Epidermal melanocyte (primary cell): Measurements from ENCODE around the gene PCBP2.
"Not testable (repeated sequence)": the region's sequence is repeated elsewhere in the genome, so short reads cannot be mapped to it uniquely, and the experiment has no call there.

Source experiments
- DNase-seq: peaks from one replicate; pipeline ENCODE4 v3.0.0; 2011; ENCODE audit warnings: low spot score; ENCODE audit not compliant: insufficient read length

The PCBP2 gene

DNA sequence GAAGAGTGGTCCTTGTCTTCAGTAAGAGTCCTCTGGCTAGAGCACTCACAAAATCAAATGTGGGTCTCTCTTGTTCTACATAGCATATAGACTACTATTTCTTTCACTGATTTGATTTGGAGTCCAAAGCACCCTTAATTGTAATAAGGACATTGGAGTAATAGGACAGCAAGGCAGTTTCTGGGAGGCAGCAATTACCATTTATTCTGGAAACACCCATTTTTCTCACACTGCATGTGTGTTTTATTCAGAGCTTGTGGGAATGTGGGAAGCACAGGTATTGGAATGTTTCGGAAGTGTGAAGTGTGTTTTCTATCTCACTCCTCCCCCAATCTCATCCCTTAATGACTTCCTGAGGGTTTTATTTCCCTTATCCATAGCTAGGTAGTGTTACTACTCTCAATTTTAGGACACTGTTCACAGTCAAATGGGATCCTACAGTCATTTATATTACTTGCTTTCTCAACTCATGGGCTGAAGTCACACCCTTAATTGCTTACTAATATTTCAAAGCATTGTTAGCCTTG, 20.2 kb downstream of the PCBP2 start:
- no peak for DNase-seq

DNA sequence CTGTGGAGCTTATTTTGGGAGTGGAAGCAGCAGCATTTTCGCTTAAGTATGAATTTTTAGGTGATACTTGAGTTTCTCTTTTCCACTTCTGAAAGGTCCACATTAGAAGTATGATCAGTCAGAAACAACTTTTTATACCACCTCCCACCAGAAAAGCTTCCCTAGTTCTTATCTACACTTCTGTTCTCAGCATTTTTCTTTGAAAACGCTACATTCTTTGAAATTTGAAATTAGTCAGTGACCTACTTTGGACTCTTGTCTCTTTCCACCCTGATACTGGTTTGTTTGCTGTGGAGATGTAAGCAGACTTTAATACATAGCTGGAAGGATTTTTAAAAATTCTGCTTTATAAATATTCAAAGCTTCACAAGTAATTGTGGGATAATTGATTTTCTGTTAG, 22.2 kb downstream of the PCBP2 start:
- DNase-seq: no peak

DNA sequence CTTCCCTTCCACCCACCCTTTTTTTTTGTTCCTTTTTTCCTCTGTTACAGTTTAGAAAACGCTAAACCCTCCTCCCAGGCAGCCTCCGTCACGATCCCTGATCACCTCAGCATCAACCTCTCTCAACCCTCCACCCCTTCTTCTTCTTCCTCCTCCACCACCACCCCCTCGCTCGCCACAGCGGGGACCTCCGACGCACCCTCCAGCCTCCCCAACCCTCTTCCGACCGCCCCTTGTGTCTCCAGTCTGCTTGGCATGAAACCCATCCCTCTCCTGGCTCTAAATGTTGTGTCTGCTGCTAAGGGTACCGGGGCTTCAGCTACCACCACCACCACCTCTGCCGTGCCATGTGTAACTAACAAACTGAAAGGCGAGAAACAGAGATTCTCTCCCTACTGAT, 22.9 kb downstream of the PCBP2 start:
- no peak for DNase-seq

DNA sequence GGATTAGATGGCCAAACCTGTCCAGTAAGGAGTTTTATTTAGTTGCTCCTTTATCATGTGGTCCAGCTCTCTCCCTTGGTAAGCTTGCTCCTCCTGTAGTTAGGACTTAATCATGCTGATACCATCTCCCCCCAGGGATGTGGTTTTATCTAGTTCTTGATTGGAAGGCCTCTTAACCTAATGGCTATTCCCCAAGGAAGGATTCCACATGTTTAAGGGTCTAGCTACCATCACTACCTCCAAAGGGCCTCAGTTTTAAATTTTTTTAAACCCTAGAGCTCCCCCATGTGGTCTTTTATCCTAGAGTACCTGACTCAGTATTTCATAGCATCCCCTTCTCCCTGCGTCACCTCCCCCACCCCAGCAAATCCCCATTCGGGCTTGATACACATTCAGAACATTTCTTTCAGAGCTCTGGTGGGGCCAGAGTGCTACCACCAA, 24.9 kb downstream of the PCBP2 start:
- no peak for DNase-seq

DNA sequence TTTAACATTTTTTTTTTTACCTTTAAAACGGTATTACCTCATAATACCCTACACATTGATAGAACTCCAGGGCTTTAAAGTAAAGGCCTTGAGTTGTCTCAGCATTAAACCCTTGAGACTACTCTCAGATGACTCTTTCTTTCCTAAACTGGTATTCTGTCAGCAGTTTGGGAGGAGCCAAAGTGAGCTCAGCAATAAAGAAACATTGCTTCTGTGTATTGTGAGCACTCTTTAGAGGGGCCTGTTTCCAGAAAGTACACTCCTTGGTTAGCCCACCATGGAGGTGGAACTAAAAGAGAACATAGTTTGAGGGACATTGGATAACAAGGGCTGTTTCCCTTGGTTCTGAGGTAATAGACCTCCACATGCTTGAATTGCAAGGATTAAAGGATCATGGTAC, 27.0 kb downstream of the PCBP2 start:
- DNase-seq: no peak

DNA sequence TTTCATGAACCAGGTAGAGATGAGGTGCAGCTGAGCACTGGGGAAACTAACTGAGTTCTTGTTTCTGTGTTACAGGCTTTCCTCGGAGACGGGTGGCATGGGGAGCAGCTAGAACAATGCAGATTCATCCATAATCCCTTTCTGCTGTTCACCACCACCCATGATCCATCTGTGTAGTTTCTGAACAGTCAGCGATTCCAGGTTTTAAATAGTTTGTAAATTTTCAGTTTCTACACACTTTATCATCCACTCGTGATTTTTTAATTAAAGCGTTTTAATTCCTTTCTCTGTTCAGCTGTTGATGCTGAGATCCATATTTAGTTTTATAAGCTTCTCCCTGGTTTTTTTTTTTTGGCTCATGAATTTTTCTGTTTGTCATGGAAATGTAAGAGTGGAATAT, 27.4 kb downstream of the PCBP2 start:
- DNase-seq: no peak

DNA sequence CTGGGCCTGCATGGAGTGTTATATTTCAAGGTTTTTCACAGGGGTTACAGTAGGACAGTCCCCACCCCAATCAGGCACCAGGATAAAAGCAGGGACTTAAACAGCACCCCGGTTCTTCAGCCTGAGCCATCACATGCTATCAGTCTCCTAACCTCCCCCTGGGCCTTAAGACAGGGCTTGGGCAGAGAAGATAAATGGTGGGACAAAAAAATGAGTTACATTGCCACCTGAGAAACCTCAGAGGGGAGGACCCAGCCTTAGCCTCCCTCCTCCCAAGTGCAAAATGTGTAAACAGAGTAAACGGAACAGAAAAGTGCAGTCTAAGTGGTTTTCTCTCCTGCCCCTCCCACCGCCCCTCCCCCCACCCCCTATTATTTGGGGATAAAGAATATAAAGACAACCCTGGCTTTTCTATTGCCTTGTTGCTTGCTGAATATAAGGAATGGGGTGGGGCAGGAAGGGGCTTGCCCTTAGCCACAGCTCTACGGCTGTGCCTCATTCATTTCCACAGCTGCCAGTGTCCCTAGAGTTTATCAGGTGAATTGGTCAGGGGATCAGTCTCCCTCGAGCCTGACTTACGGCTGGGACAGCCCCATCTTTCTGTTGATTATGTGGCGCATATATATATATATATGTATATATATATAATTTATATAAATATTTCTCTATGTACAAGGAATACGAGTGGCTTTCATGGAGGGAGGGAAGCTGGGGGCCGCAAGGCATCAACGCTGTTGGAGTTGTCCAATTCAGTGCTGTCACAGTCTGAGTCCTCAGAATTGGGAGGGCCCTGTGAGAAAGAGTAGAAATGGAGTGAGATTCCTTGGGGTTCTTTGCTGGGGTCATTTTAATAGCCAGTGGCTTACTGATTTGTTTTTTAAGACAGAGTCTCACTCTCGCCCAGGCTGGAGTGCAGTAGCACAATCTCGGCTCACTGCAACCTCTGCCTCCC, 28.9 kb downstream of the PCBP2 start:
- DNase-seq: no peak

DNA sequence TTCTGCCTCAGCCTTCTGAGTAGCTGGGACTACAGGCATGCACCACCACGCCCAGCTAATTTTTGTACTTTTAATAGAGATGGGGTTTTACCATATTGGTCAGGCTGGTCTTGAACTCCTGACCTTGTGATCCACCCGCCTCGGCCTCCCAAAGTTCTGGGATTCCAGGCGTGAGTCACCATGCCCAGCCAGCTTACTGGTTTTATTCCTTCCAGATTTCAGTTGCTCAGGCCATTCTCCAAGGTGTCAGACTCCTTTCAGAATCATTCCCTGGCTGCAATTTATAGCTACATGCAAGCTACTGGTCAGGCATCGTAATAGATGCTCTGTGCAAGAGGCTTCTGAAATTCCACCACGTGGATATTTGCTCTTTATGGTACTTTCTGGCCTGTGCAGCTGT, 29.6 kb downstream of the PCBP2 start:
- not testable (repeated sequence) for DNase-seq

DNA sequence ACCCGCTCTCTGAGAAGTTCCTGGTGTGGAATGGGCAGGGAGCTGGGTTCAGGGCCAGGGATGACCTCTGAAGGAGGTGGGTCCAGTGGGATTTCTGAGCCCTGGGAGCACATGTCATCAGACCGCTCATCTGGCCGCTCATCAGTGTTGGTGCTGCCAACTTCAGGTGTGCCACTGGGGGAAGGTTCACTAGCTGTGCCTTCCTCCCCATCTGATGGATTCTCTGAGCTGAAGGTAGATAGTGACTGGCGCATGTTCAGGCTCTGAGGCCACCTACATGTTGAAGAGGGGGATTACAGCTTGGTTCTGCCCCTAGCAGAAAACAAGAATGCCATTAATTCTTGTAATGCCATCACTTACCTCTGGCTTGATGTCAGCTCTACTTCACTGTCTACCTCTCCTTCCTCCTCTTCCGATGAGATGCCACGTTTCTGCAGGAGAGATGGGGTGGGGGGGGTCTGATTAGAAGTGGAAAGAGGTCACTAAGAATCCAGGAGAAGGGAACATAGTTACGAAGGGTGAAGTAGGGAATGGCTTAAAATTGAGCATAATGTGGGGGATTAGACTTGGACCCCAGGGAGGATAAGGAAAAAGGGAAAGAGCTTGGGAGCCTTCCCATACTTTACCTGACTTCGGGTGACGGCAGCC, 30.2 kb downstream of the PCBP2 start:
- DNase-seq: no peak

DNA sequence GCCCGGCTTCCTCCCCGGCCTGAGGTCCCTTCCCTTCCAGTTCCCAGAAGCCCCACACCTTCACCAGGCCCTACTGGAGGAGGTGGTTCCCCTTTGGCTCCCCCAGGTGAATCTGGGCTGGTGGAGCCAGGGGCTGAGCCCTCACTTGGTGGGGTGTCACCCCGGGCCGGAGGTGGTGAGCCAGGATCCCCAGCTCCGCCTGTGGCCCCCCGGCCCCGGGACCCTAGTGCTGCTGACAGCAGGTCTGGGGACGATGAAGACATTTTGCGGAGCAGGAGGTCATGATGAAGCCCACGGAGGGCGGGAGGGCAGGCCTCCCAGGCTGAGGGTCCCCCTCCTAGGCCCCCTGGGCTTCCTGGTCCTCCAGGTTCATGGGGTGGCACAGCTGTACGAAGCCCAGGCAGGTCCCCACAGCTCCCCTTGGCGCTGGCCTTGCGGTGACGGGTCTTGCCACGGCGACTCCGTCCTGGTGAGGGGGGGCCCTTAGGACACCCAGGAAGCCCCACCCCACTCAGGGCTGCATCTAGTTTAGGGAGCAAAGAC, 30.8 kb downstream of the PCBP2 start:
- no peak for DNase-seq

DNA sequence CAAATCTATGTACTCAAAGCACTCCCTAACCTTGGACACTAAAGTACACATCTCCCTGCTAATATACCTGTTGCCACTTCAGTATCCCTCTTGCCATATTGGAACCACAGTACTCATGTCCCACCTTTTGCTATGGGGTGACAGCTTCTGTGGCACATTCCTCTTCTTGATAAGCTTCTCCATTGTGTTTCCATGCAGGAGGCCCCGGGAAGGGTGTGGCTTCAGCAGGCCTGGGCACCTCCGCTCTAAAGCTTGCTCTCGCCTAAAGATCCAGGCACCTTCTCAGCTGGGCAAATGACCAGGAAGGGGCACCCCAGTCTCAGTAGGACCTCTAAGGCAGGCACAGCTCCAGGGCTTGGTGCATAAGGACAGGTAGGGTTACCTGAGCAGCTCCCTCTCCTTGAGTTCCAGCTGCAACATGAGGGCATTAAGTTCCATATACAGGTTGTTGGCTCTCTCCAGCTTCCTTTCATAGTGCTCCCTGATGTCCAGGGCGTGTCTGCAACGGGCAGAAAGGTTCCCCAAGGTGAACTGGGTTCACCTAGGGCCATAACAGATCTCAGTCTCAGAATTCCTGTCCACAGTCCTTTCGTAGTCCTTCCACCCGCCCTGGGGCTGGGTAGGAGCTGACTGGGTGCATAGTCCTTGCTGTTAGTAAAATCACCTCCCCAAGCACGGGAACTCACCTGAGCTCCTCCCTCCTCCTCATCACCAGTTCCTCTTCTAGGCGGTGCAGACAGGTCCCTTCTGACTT, 31.5 kb downstream of the PCBP2 start:
- DNase-seq: no peak

DNA sequence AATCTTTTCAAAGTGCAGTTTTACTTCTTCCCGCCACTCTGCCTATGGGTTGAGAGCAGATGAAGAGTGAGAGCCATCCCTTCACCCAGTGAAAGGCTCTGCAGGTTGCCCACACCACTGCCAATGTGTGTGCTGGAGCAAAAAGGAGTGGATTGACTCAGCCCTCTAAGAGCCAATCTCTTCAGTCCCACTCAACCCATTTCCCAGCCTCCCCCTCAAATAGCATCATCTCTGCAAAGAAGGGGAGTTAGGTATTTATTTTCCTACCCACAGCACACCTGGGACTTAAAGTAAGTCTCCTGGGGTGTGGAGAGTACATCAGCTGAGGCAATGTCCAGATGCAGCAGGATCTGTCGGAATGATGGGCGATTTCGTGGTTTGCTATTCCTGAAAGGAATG, 32.1 kb downstream of the PCBP2 start:
- DNase-seq: no peak

DNA sequence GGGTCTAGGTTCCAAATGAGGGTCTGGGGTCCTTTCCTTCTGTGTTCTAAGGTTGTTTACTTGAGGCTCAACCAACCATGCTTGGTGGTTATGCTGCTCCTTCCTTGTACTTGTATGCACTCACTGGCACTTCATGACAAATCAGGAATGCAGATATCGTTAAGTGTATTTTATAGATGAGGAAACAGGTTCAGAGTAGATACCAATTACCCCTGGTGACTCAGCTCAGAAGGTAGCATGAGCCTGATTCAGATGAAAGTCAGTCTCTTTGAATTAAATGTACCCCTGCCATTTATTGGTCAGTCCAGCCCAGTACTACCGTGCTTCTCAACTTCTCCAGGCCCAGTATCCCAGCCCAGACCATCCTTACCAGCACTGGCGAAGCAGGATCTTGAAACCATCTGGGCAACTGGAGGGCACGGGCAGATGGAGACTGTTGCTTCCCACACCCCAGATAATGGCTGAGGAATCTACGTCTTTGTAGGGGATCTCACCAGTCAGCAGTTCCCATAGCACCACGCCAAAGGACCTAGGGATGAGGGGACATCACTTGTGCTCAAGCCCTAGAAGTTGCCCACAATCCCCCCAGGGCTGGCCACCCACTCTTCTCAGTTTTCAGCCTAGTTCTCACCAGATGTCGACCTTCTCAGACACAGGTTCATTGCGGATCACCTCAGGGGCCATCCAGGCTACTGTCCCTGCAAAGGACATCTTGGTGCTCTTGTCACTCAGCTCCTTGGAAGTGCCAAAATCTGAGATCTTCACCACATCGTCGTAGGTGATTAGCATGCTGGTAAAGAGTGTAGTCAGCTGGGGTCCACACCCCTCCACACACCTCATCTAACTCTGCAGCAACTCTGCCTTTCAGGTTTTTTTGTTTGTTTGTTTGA, 33.0 kb downstream of the PCBP2 start:
- DNase-seq: no peak

DNA sequence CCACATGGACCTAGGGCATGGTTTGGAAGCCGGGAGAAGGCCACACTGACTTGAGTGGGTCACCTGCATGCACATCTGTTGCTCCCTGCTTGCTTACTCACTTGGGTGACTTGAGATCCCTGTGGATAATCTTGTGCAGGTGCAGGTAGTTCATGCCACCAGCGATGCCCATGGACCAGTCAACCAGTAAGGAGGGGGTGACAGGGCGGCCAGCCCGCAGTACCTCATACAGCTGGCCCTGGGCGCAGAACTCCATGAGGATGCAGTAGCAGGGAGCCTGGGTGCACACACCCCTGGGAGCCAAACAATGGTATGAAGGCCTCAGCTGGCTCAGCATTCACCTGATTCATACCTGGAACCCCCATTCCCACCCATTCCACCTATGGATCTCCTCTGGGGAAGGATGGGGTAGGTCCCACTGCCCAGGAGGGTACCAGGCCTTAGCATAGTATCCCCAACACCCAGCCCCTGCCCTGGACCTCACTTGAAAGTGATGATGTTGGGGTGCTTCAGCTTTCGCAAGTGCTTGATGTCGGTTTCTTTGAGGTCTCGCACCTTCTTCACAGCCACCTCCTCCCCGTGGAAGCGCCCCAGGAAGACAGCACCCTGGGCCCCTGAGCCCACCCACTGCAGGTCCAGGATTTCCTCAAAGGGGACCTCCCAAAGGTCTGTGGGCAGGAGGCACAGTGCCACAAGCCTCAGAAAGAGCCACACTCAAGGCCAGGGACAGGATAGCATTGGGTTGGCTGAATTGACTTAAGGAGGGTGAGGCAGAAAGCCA, 34.2 kb downstream of the PCBP2 start:
- DNase-seq: no peak

DNA sequence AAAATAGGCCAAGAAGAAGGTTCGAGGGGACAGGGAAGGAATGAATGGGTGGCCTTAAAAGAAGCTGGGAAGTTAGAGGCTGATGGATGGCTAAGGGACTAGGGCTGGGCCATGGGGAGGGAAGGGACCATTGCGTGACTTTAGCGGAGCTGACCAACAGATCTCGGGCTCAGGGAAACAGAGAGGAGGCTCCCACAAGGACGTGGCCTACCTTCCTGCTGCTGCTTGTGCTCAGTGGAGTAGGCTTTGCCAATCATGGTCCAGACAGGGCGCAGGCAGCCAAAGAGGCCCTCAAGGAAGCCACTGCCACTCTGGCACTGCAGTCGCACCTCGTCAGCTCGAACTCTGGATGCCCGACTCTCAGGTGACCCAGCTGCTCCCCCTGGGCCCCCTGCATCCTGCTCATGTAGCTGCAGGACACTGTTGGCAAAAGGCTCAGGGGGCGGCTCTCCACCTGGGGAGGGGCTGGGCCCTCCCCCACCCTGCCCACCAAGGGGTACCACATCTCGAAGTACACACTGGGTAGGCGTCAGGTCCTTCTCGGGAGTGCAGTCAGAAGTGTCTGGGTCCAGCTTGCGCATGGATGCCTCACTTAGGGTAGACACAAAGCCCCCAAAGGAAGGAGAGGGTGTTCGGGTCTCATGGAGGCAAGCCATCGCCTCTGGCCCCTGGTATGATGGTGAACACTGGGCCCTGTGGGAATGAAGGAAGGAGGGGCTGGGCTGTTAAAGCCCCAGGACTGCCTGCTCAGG, 35.0 kb downstream of the PCBP2 start:
- DNase-seq: no peak

DNA sequence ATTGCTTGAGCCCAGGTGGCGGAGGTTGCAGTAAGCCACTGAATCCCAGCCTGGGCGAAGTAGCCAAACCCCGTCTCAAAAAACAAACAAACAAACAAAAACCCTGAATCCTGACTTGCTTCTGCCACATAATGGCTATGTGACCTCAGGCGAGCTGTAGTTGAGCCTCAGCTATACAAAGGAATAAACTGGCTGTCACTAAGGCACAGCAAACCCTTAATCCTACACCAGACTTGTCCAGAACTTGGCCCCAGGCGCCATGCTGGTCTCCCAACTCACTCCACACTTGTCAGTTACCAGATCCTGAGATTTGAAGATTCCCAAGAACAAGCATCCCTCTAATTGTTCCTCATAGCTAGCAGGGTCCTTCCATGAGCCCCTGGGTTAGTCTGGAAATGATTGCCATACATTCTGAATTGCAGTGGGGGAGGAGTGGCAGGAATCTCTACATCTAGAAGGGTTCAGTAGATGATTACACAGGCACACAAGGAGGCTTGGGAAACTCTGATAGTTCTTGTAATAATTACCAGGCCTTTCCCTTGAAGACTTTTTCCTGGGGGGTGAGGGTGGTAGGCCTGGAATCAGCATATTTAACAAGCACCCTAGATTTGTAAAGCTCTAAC, 37.5 kb downstream of the PCBP2 start:
- DNase-seq: no peak

DNA sequence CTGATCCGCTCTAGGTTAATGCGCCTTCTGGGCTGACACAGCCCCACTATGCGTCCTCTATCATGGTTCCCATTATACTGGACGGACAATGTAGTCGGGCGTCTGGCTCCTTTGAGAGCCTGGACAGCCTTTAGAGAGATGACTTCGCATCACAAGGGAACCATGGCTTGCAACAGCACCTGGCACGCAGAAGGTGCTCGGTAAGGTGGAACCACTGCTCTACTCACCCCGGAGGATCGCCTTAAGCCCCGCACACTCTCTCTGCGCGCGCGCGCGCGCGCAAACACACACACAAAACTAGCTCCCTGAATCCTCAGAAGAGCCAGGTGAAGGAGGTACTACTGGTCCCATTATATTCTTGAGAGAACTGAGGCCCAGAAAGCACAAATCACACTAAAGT, 40.3 kb downstream of the PCBP2 start:
- DNase-seq: no peak

DNA sequence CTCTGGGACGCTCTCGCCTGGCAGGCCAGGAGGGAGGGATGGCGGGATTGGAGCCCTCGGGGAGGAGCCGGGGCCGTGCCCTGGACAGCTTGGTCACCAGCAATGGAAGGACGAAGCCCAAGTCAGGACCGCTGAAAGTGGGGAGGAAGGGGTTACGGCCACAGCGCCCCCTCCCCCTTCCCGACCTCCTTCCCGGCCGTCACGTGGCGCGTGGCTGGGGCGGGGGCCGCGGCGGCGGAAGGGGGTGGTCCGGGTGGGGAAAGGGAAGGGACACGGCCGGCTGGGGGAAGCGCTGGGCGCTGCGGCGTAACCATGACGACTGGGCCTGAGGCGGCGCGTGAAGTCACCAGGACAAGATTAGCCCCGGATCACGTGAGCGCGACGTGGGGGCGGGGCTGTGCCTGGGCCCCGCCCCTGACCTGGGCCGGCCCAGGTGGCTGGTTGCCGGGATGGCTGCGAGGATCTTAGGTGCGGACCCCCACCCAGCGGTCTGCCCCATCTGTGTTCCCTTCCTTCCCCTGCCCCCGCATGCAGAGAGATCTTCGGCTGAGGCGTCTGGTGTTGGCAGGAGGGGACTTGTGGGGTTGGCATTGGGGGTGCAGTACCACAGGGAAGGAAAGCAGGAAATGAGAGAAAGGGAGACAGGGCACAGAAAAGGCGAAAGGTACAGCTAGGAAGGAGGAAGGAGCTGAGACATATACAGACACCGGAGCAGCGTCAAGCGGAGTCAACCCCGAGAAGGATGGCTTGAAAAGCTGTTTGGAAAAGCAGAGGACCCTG, 41.1 kb downstream of the PCBP2 start:
- peak; percentile 58 for DNase-seq
